B cell (primary cell): ENCODE results near the gene PRKCA. TPM values are rescaled to one million over a fixed set of nuclear protein-coding genes. Genes with fewer than 3 reads are reported as not detected.

Experiments used
- ATAC-seq: fragments of 200-7000 bp; cut with Tn5 transposase; one replicate; pipeline ENCODE4 v1.10.0; 2021; ENCODE audit warnings: low read depth, mild to moderate bottlenecking, moderate number of reproducible peaks, moderate library complexity
- CTCF ChIA-PET: fragments of 350-600 bp; sonication (Branson Sonifier 250); formaldehyde crosslinking; loops from one replicate; lab custom pipeline; 2021; ENCODE audit warnings: antibody characterized with exemption, inconsistent platforms; lab: Charles Lee
- POLR2A ChIA-PET: fragments of 350-600 bp; sonication (Branson Sonifier 250); formaldehyde crosslinking; loops from one replicate; lab custom pipeline; 2021; ENCODE audit warnings: antibody characterized with exemption; lab: Charles Lee
- DNase-seq: peaks from one replicate; pipeline ENCODE4 v3.0.0; 2013
- H2AFZ ChIP-seq: 2 replicates; pipeline ENCODE4 v1.6.1; 2012; ENCODE audit warnings: mild to moderate bottlenecking, low read depth, low read length; ENCODE audit not compliant: insufficient read depth, poor library complexity, severe bottlenecking
- H3K27ac ChIP-seq, 2 donors: 1 replicate in 1 of 2; 2 replicates in 1 of 2; pipeline ENCODE4 v1.5.1; 2012 to 2013; ENCODE audit warnings: low read length in 2 of 2, mild to moderate bottlenecking in 2 of 2, moderate library complexity in 1 of 2
- H3K27me3 ChIP-seq, 4 experiments: fragments of 200-600 bp in 1 of 4; sonication (generic) in 1 of 4; replicated peaks in 1 of 4; 1 replicate in 2 of 4; 2 replicates in 2 of 4; pipeline versions ENCODE4 v1.6.1 to v1.7.0; 2013 to 2016; ENCODE audit warnings: low read length in 3 of 4, mild to moderate bottlenecking in 2 of 4, mixed read lengths in 1 of 4, moderate library complexity in 1 of 4; ENCODE audit not compliant: insufficient read depth in 4 of 4, control insufficient read depth in 3 of 4; ENCODE audit errors: control extremely low read depth in 1 of 4
- H3K36me3 ChIP-seq, 2 experiments: replicated peaks in 1 of 2; 1 replicate in 1 of 2; 2 replicates in 1 of 2; pipeline versions ENCODE4 v1.6.1 to v1.7.1; 2013; ENCODE audit warnings: low read length in 1 of 2; ENCODE audit not compliant: insufficient read depth in 2 of 2, control insufficient read depth in 1 of 2; ENCODE audit errors: control extremely low read depth in 1 of 2, extremely low read depth in 1 of 2
- H3K4me1 ChIP-seq, 2 donors: fragments of 200-600 bp in 1 of 2; sonication (generic) in 1 of 2; 1 replicate in 1 of 2; 2 replicates in 1 of 2; pipeline versions ENCODE4 v1.5.1 to v1.6.1; 2013 to 2017; ENCODE audit warnings: low read length in 2 of 2; ENCODE audit not compliant: control insufficient read depth in 2 of 2, insufficient read depth in 2 of 2
- H3K4me2 ChIP-seq: replicated peaks from 2 replicates; pipeline ENCODE3; 2012; ENCODE audit warnings: mild to moderate bottlenecking, low read depth, low read length; ENCODE audit not compliant: poor library complexity, severe bottlenecking
- H3K4me3 ChIP-seq, 5 experiments: fragments of 200-600 bp in 1 of 5; sonication (generic) in 1 of 5; 1 replicate in 3 of 5; 2 replicates in 2 of 5; pipeline versions ENCODE4 v1.5.1 to v1.7.0; 2011 to 2016; ENCODE audit warnings: low read length in 4 of 5, mild to moderate bottlenecking in 4 of 5, low read depth in 2 of 5, control low read depth in 1 of 5, moderate library complexity in 1 of 5; ENCODE audit not compliant: insufficient read depth in 1 of 5; ENCODE audit errors: control extremely low read depth in 1 of 5, extremely low read depth in 1 of 5
- H3K79me2 ChIP-seq: fragments of 200-600 bp; sonication (generic); one replicate; pipeline ENCODE4 v1.6.0; 2016; ENCODE audit warnings: low read length; ENCODE audit not compliant: control insufficient read depth, insufficient read depth
- H3K9ac ChIP-seq: fragments of 200-600 bp; sonication (generic); 2 replicates; pipeline ENCODE4 v1.6.1; 2017; ENCODE audit warnings: mild to moderate bottlenecking, low read length, moderate library complexity
- H3K9me3 ChIP-seq, 3 donors: one replicate each; pipeline versions ENCODE4 v1.6.1 to v1.7.1; 2013; ENCODE audit warnings: low read length in 2 of 3; ENCODE audit not compliant: control insufficient read depth in 2 of 3, insufficient read depth in 1 of 3; ENCODE audit errors: control extremely low read depth in 1 of 3
- H4K20me1 ChIP-seq: 2 replicates; pipeline ENCODE4 v1.6.0; 2012; ENCODE audit warnings: mild to moderate bottlenecking, low read length; ENCODE audit not compliant: insufficient read depth, control insufficient read depth, poor library complexity, severe bottlenecking
- H3K27ac Mint-ChIP-seq: one replicate; pipeline ENCODE4 v1.8.0; 2021; ENCODE audit warnings: mixed read lengths
- H3K27me3 Mint-ChIP-seq: one replicate; pipeline ENCODE4 v1.8.0; 2021; ENCODE audit warnings: mixed read lengths
- H3K4me1 Mint-ChIP-seq: one replicate; pipeline ENCODE4 v1.8.0; 2021; ENCODE audit warnings: mixed read lengths
- H3K4me3 Mint-ChIP-seq: one replicate; pipeline ENCODE4 v1.8.0; 2021; ENCODE audit warnings: mixed read lengths
- H3K9me3 Mint-ChIP-seq: one replicate; pipeline ENCODE4 v1.8.0; 2022; ENCODE audit warnings: mixed read lengths; ENCODE audit not compliant: insufficient read depth
- CTCF ChIP-seq: fragments of 200-600 bp; IDR thresholded peaks from one replicate; pipeline ENCODE4 v1.8.0; 2022; ENCODE audit warnings: antibody characterized with exemption, mild to moderate bottlenecking
- EZH2 ChIP-seq: IDR thresholded peaks from 2 replicates; pipeline ENCODE4 v1.6.1; 2012; ENCODE audit warnings: borderline replicate concordance, low read depth, mild to moderate bottlenecking, moderate library complexity, low read length; ENCODE audit not compliant: insufficient read depth, poor library complexity, severe bottlenecking
- WGBS: methylation state at CpG from one replicate; pipeline ENCODE4 v1.1.5; 2013; ENCODE audit warnings: missing lambda C conversion rate; ENCODE audit not compliant: insufficient coverage; 5-methylcytosine and 5-hydroxymethylcytosine counted together
- intact Hi-C: fragments of 100-400 bp; cut with micrococcal nuclease; formaldehyde crosslinking; loops from one replicate; pipeline ENCODE4 v1.10.0; 2022
- polyA plus RNA-seq: library from polyadenylated mRNA; depleted of rRNA; stranded (reverse); fragments of >200 nt; gene quantifications from 2 replicates; pipeline ENCODE4 v1.2.3, GENCODE V29; 2012
- total RNA-seq, 2 donors: library from RNA; stranded (reverse); fragments of 120-200 nt in 1 of 2; gene quantifications; 1 replicate in 1 of 2; 2 replicates in 1 of 2; pipeline versions ENCODE4 v1.2.3 to v1.2.4, GENCODE V29; 2013 to 2022

The PRKCA gene
- total and polyA plus RNA-seq, 2 donors (not counting 1 experiment from before 2014, with no cell fraction given): 0.33 to 7.7 TPM

- Histone ChIP-seq H4K20me1 (no peaks in the 10 kb centered on the region), H3K9me3 (no peaks in the 10 kb centered on the region), H2AFZ (no peak overlapping the region), H3K4me1 (no peaks in the 10 kb centered on the region), H3K4me2 (no peak overlapping the region), H3K36me3 (no peaks in the 10 kb centered on the region), H3K27me3 (no peaks in the 10 kb centered on the region), H3K27ac (no peak overlapping the region), H3K9ac (no peak overlapping the region), H3K4me3 (no peak overlapping the region), H3K79me2 (no peaks in the 10 kb centered on the region)
- no peak for TF ChIP-seq CTCF
- ATAC-seq (no peak), DNase-seq (no peak)
- H3K4me1 Mint-ChIP-seq: peaks cover 5% of the 10 kb centered on the region
- H3K27me3 Mint-ChIP-seq: peaks cover 9% of the 10 kb centered on the region
- H3K4me3 Mint-ChIP-seq: no peak overlapping the region
- no peak overlapping the region for H3K27ac Mint-ChIP-seq
- CTCF ChIA-PET: no interaction called here
- POLR2A ChIA-PET: no interaction called here
- WGBS: 73% methylated on average over 4 of the region's 5 CpGs
- no peaks in the 10 kb centered on the region for H3K9me3 Mint-ChIP-seq
- intact Hi-C loops: no loop called here
Measured at GRCh38 chr17:66538776-66539175, 236.4 kb downstream of the PRKCA start.

- H3K9ac ChIP-seq: no peak overlapping the region
- no peaks in the 10 kb centered on the region for H3K36me3 ChIP-seq
- no peak overlapping the region for H2AFZ ChIP-seq
- H4K20me1 ChIP-seq: no peaks in the 10 kb centered on the region
- ChIA-PET POLR2A (no interaction called here), CTCF (no interaction called here)
- Mint-ChIP-seq H3K27ac (no peak overlapping the region), H3K4me1 (peaks cover 5% of the 10 kb centered on the region), H3K9me3 (no peaks in the 10 kb centered on the region), H3K27me3 (peaks cover 9% of the 10 kb centered on the region), H3K4me3 (no peak overlapping the region)
- no peaks in the 10 kb centered on the region for H3K79me2 ChIP-seq
- ATAC-seq (no peak), DNase-seq (no peak)
- H3K4me1 ChIP-seq: no peaks in the 10 kb centered on the region
- H3K4me2 ChIP-seq: no peak overlapping the region
- TF ChIP-seq EZH2 (no peak), CTCF (no peak)
- intact Hi-C loops: no loop called here
- H3K4me3 ChIP-seq: no peak overlapping the region
- no peaks in the 10 kb centered on the region for H3K27me3 ChIP-seq
- 91% methylated on average over 13 of the region's 17 CpGs for WGBS
- H3K9me3 ChIP-seq: no peaks in the 10 kb centered on the region
- H3K27ac ChIP-seq: no peak overlapping the region
Measured at GRCh38 chr17:66540131-66540781, 237.8 kb downstream of the PRKCA start.
